ENCODE data around the gene CHD9.
"Not testable (repeated sequence)": the region's sequence is repeated elsewhere in the genome, so short reads cannot be mapped to it uniquely, and the experiment has no call there.

Gene CHD9

GRCh38 chr16:53073022-53073421 is 18.2 kb downstream of the CHD9 start:
- no peak overlapping the region for H2AFZ ChIP-seq (ENCODE audit: low read length)
- no peaks in the 10 kb centered on the region; the same call in 1 of the 2 replicates for H3F3A ChIP-seq (ENCODE audit: insufficient read depth, low read length)
- H3K27ac ChIP-seq (ENCODE audit: low read depth, low read length, poor library complexity, severe bottlenecking), result no peak overlapping the region
- no peak overlapping the region for H3K4me2 ChIP-seq (ENCODE audit: low read length)
- H3K4me1 ChIP-seq (ENCODE audit: insufficient read depth, low read length, severe bottlenecking), result peaks cover 43% of the 10 kb centered on the region
- H3K79me2 ChIP-seq (ENCODE audit: insufficient read depth, low read length), result peaks cover 21% of the 10 kb centered on the region
- no peak for TF ChIP-seq CTCF (IDR thresholded peaks at IDR 0.05; ENCODE audit: low read length)
- H3K9me2 ChIP-seq (ENCODE audit: low read depth, low read length), result no peaks in the 10 kb centered on the region
- no peak overlapping the region for H3K4me3 ChIP-seq (ENCODE audit: low read depth, low read length, poor library complexity, severe bottlenecking)
- H4K20me1 ChIP-seq (ENCODE audit: insufficient read depth, low read length), result no peaks in the 10 kb centered on the region
- H3K27me3 ChIP-seq (ENCODE audit: insufficient read depth, low read length), result no peaks in the 10 kb centered on the region
- H3K9me3 ChIP-seq (ENCODE audit: low read length), result no peaks in the 10 kb centered on the region
- no peak overlapping the region for H3K9ac ChIP-seq (ENCODE audit: low read length)
- peaks cover 14% of the 10 kb centered on the region for H3K36me3 ChIP-seq (ENCODE audit: insufficient read depth, low read length)

GRCh38 chr16:53074296-53074695 is 19.5 kb downstream of the CHD9 start:
- peaks cover 20% of the 10 kb centered on the region for H3K79me2 ChIP-seq (ENCODE audit: insufficient read depth, low read length)
- H3K27ac ChIP-seq (ENCODE audit: low read depth, low read length, poor library complexity, severe bottlenecking); H2AFZ ChIP-seq (ENCODE audit: low read length); H3K9me3 ChIP-seq (ENCODE audit: low read length); H3F3A ChIP-seq (ENCODE audit: insufficient read depth, low read length); H3K27me3 ChIP-seq (ENCODE audit: insufficient read depth, low read length); H3K9ac ChIP-seq (ENCODE audit: low read length); H3K9me2 ChIP-seq (ENCODE audit: low read depth, low read length); H3K4me2 ChIP-seq (ENCODE audit: low read length); H4K20me1 ChIP-seq (ENCODE audit: insufficient read depth, low read length); H3K4me3 ChIP-seq (ENCODE audit: low read depth, low read length, poor library complexity, severe bottlenecking): not testable (repeated sequence)
- H3K4me1 ChIP-seq (ENCODE audit: insufficient read depth, low read length, severe bottlenecking), result peaks cover 30% of the 10 kb centered on the region
- H3K36me3 ChIP-seq (ENCODE audit: insufficient read depth, low read length), result peaks cover 14% of the 10 kb centered on the region

- not testable (repeated sequence) for H2AFZ ChIP-seq (ENCODE audit: low read length); H3K27ac ChIP-seq (ENCODE audit: low read depth, low read length, poor library complexity, severe bottlenecking); H3K27me3 ChIP-seq (ENCODE audit: insufficient read depth, low read length); H3K79me2 ChIP-seq (ENCODE audit: insufficient read depth, low read length); H3K9ac ChIP-seq (ENCODE audit: low read length); H3K9me3 ChIP-seq (ENCODE audit: low read length); H4K20me1 ChIP-seq (ENCODE audit: insufficient read depth, low read length); H3K4me2 ChIP-seq (ENCODE audit: low read length); H3K4me3 ChIP-seq (ENCODE audit: low read depth, low read length, poor library complexity, severe bottlenecking); H3K9me2 ChIP-seq (ENCODE audit: low read depth, low read length); H3F3A ChIP-seq (ENCODE audit: insufficient read depth, low read length)
- peaks cover 19% of the 10 kb centered on the region for H3K4me1 ChIP-seq (ENCODE audit: insufficient read depth, low read length, severe bottlenecking)
- peaks cover 14% of the 10 kb centered on the region for H3K36me3 ChIP-seq (ENCODE audit: insufficient read depth, low read length)
Observed at GRCh38 chr16:53075461-53075860, 20.7 kb downstream of the CHD9 start.

- no peak overlapping the region for H3K27ac ChIP-seq (ENCODE audit: low read depth, low read length, poor library complexity, severe bottlenecking)
- TF ChIP-seq CTCF (IDR thresholded peaks at IDR 0.05; ENCODE audit: low read length) (no peak), EZH2 (IDR thresholded peaks at IDR 0.05; ENCODE audit: borderline replicate concordance, low read length) (no peak)
Observed at GRCh38 chr16:53078247-53078646, 23.5 kb downstream of the CHD9 start.

More at GRCh38 chr16:53078247-53078646, 23.5 kb downstream of the CHD9 start:
- H3K4me3 ChIP-seq (ENCODE audit: low read depth, low read length, poor library complexity, severe bottlenecking), result no peak overlapping the region
- peaks cover 10% of the 10 kb centered on the region for H3K36me3 ChIP-seq (ENCODE audit: insufficient read depth, low read length)
- no peaks in the 10 kb centered on the region for H3K9me3 ChIP-seq (ENCODE audit: low read length)
- H3K4me2 ChIP-seq (ENCODE audit: low read length), result no peak overlapping the region
- H2AFZ ChIP-seq (ENCODE audit: low read length), result no peak overlapping the region
- peaks cover 7% of the 10 kb centered on the region for H3K79me2 ChIP-seq (ENCODE audit: insufficient read depth, low read length)
- no peaks in the 10 kb centered on the region for H4K20me1 ChIP-seq (ENCODE audit: insufficient read depth, low read length)
- no peaks in the 10 kb centered on the region for H3K9me2 ChIP-seq (ENCODE audit: low read depth, low read length)
- no peak overlapping the region for H3K9ac ChIP-seq (ENCODE audit: low read length)
- no peaks in the 10 kb centered on the region for H3K27me3 ChIP-seq (ENCODE audit: insufficient read depth, low read length)
- peaks cover 9% of the 10 kb centered on the region for H3K4me1 ChIP-seq (ENCODE audit: insufficient read depth, low read length, severe bottlenecking)
- H3F3A ChIP-seq (ENCODE audit: insufficient read depth, low read length), result no peaks in the 10 kb centered on the region

Data from OCI-LY1 (cell line).